Suprapubic skin (tissue), 4 donors: ENCODE data around the gene PPIB.

Experiments used
- CTCF ChIP-seq, 2 donors: fragments of 200-600 bp in 1 of 2; fragments of 450-650 bp in 1 of 2; sonication (generic) in 1 of 2; IDR thresholded peaks; one replicate each; pipeline ENCODE4 v1.5.1; 2016 to 2019; ENCODE audit warnings: antibody characterized with exemption in 2 of 2, mild to moderate bottlenecking in 1 of 2, moderate library complexity in 1 of 2
- POLR2A ChIP-seq, 2 donors: fragments of 450-650 bp; IDR thresholded peaks; one replicate each; pipeline ENCODE4 v1.6.1; 2017; ENCODE audit warnings: antibody characterized with exemption in 2 of 2, mild to moderate bottlenecking in 2 of 2, moderate library complexity in 2 of 2
- POLR2AphosphoS5 ChIP-seq, 3 donors: sonication (generic); formaldehyde crosslinking; IDR thresholded peaks; one replicate each; pipeline ENCODE4 v1.6.1; 2017; ENCODE audit warnings: antibody characterized with exemption in 3 of 3

- peak; percentile 87 to 99 for TF ChIP-seq CTCF (IDR thresholded peaks at IDR 0.05)
- no peak for TF ChIP-seq POLR2AphosphoS5 (IDR thresholded peaks at IDR 0.05)
- no peak for TF ChIP-seq POLR2A (IDR thresholded peaks at IDR 0.05)
These were observed 9.1 kb downstream of the PPIB start for GRCh38 chr15:64153480-64154367.
